ENCODE measurements around the gene DUSP15.
"Not testable (repeated sequence)": the region's sequence is repeated elsewhere in the genome, so short reads cannot be mapped to it uniquely, and the experiment has no call there.

The DUSP15 gene

GRCh38 chr20:31869942-31870725, at the start of gene DUSP15, which contains the start of gene TTLL9:
Gene DUSP15, minus strand, starts transcription at chr20:31870527. Its CDS starts 190 bp downstream, at chr20:31870337.
Gene TTLL9, plus strand, starts transcription at chr20:31870634. Its CDS starts 493 bp downstream, at chr20:31871127.
- Histone ChIP-seq H3K9me3 (ENCODE audit: control insufficient read depth in 2 of 2, low read length in 2 of 2) (no peaks in the 10 kb centered on the region), H3K4me3 (ENCODE audit: low read length in 2 of 2) (peak within 1 kb of the TSS; percentile 44 to 79), H3K36me3 (ENCODE audit: control insufficient read depth in 2 of 2, insufficient read depth in 2 of 2, low read length in 2 of 2) (no peaks in the 10 kb centered on the region), H3K9ac (ENCODE audit: low read length in 2 of 2) (peak within 1 kb of the TSS; percentile 50 to 81), H3K27ac (ENCODE audit: low read length) (no peak within 1 kb of the TSS), H3K4me1 (ENCODE audit: control insufficient read depth, insufficient read depth, low read length) (peaks cover 11% of the 10 kb centered on the region), H3K27me3 (ENCODE audit: control insufficient read depth in 1 of 2, insufficient read depth in 2 of 2, low read length in 2 of 2) (peaks cover 9 to 25% of the 10 kb centered on the region in 2 donors)

- Histone ChIP-seq H3K27me3 (ENCODE audit: control insufficient read depth in 1 of 2, insufficient read depth in 2 of 2, low read length in 2 of 2) (peaks cover 9 to 11% of the 10 kb centered on the region in 2 donors), H3K4me3 (ENCODE audit: low read length in 2 of 2) (no peak overlapping the region), H3K36me3 (ENCODE audit: control insufficient read depth in 2 of 2, insufficient read depth in 2 of 2, low read length in 2 of 2) (no peaks in the 10 kb centered on the region), H3K9me3 (ENCODE audit: control insufficient read depth in 2 of 2, low read length in 2 of 2) (no peaks in the 10 kb centered on the region), H3K9ac (ENCODE audit: low read length in 2 of 2) (no peak overlapping the region), H3K4me1 (ENCODE audit: control insufficient read depth, insufficient read depth, low read length) (peaks cover 6% of the 10 kb centered on the region), H3K27ac (ENCODE audit: low read length) (no peak overlapping the region)
Measured at GRCh38 chr20:31919410-31920155, 49.3 kb upstream of the DUSP15 start.

GRCh38 chr20:31918466-31919105, 48.3 kb upstream of the DUSP15 start:
- H3K4me1 ChIP-seq (ENCODE audit: control insufficient read depth, insufficient read depth, low read length): peaks cover 6% of the 10 kb centered on the region
- H3K36me3 ChIP-seq (ENCODE audit: control insufficient read depth in 2 of 2, insufficient read depth in 2 of 2, low read length in 2 of 2): no peaks in the 10 kb centered on the region
- H3K4me3 ChIP-seq (ENCODE audit: low read length in 2 of 2): no peak overlapping the region
- H3K27ac ChIP-seq (ENCODE audit: low read length): no peak overlapping the region
- no peak overlapping the region for H3K9ac ChIP-seq (ENCODE audit: low read length in 2 of 2)
- no peaks in the 10 kb centered on the region for H3K9me3 ChIP-seq (ENCODE audit: control insufficient read depth in 2 of 2, low read length in 2 of 2)
- H3K27me3 ChIP-seq (ENCODE audit: control insufficient read depth in 1 of 2, insufficient read depth in 2 of 2, low read length in 2 of 2): peaks cover 5 to 11% of the 10 kb centered on the region in 2 donors

- not testable (repeated sequence) for H3K27ac ChIP-seq (ENCODE audit: low read length); H3K36me3 ChIP-seq (ENCODE audit: control insufficient read depth in 2 of 2, insufficient read depth in 2 of 2, low read length in 2 of 2); H3K9ac ChIP-seq (ENCODE audit: low read length in 2 of 2); H3K4me1 ChIP-seq (ENCODE audit: control insufficient read depth, insufficient read depth, low read length); H3K9me3 ChIP-seq (ENCODE audit: control insufficient read depth in 2 of 2, low read length in 2 of 2); H3K4me3 ChIP-seq (ENCODE audit: low read length in 2 of 2)
- peaks cover 5 to 12% of the 10 kb centered on the region in 2 donors for H3K27me3 ChIP-seq (ENCODE audit: control insufficient read depth in 1 of 2, insufficient read depth in 2 of 2, low read length in 2 of 2)
Measured at GRCh38 chr20:31917962-31918412, 47.7 kb upstream of the DUSP15 start.

GRCh38 chr20:31916708-31917107, 46.4 kb upstream of the DUSP15 start:
- Histone ChIP-seq H3K4me3 (ENCODE audit: low read length in 2 of 2) (no peak overlapping the region), H3K27ac (ENCODE audit: low read length) (no peak overlapping the region), H3K36me3 (ENCODE audit: control insufficient read depth in 2 of 2, insufficient read depth in 2 of 2, low read length in 2 of 2) (no peaks in the 10 kb centered on the region), H3K27me3 (ENCODE audit: control insufficient read depth in 1 of 2, insufficient read depth in 2 of 2, low read length in 2 of 2) (peaks cover 5 to 12% of the 10 kb centered on the region in 2 donors), H3K9me3 (ENCODE audit: control insufficient read depth in 2 of 2, low read length in 2 of 2) (no peaks in the 10 kb centered on the region), H3K4me1 (ENCODE audit: control insufficient read depth, insufficient read depth, low read length) (peaks cover 6% of the 10 kb centered on the region), H3K9ac (ENCODE audit: low read length in 2 of 2) (no peak overlapping the region)

GRCh38 chr20:31915491-31916280, 45.4 kb upstream of the DUSP15 start:
- Histone ChIP-seq H3K9me3 (ENCODE audit: control insufficient read depth in 2 of 2, low read length in 2 of 2) (no peaks in the 10 kb centered on the region), H3K9ac (ENCODE audit: low read length in 2 of 2) (no peak overlapping the region), H3K36me3 (ENCODE audit: control insufficient read depth in 2 of 2, insufficient read depth in 2 of 2, low read length in 2 of 2) (no peaks in the 10 kb centered on the region), H3K4me1 (ENCODE audit: control insufficient read depth, insufficient read depth, low read length) (peaks cover 6% of the 10 kb centered on the region), H3K4me3 (ENCODE audit: low read length in 2 of 2) (no peak overlapping the region), H3K27me3 (ENCODE audit: control insufficient read depth in 1 of 2, insufficient read depth in 2 of 2, low read length in 2 of 2) (peaks cover 3 to 12% of the 10 kb centered on the region in 2 donors), H3K27ac (ENCODE audit: low read length) (no peak overlapping the region)

GRCh38 chr20:31914170-31914569, 43.8 kb upstream of the DUSP15 start:
- Histone ChIP-seq H3K4me3 (ENCODE audit: low read length in 2 of 2) (no peak overlapping the region), H3K27me3 (ENCODE audit: control insufficient read depth in 1 of 2, insufficient read depth in 2 of 2, low read length in 2 of 2) (peaks cover 0 to 5% of the 10 kb centered on the region in 2 donors), H3K27ac (ENCODE audit: low read length) (no peak overlapping the region), H3K9ac (ENCODE audit: low read length in 2 of 2) (no peak overlapping the region), H3K4me1 (ENCODE audit: control insufficient read depth, insufficient read depth, low read length) (peaks cover 6% of the 10 kb centered on the region), H3K9me3 (ENCODE audit: control insufficient read depth in 2 of 2, low read length in 2 of 2) (no peaks in the 10 kb centered on the region), H3K36me3 (ENCODE audit: control insufficient read depth in 2 of 2, insufficient read depth in 2 of 2, low read length in 2 of 2) (no peaks in the 10 kb centered on the region)

- Histone ChIP-seq H3K4me1 (ENCODE audit: control insufficient read depth, insufficient read depth, low read length) (peaks cover 6% of the 10 kb centered on the region), H3K9ac (ENCODE audit: low read length in 2 of 2) (no peak overlapping the region), H3K4me3 (ENCODE audit: low read length in 2 of 2) (no peak overlapping the region), H3K27me3 (ENCODE audit: control insufficient read depth in 1 of 2, insufficient read depth in 2 of 2, low read length in 2 of 2) (peaks cover 0 to 2% of the 10 kb centered on the region in 2 donors), H3K36me3 (ENCODE audit: control insufficient read depth in 2 of 2, insufficient read depth in 2 of 2, low read length in 2 of 2) (no peaks in the 10 kb centered on the region), H3K27ac (ENCODE audit: low read length) (no peak overlapping the region), H3K9me3 (ENCODE audit: control insufficient read depth in 2 of 2, low read length in 2 of 2) (no peaks in the 10 kb centered on the region)
Measured at GRCh38 chr20:31913431-31914157, 43.3 kb upstream of the DUSP15 start.

- no peaks in the 10 kb centered on the region for H3K9me3 ChIP-seq (ENCODE audit: control insufficient read depth in 2 of 2, low read length in 2 of 2)
- H3K27ac ChIP-seq (ENCODE audit: low read length): no peak overlapping the region
- H3K27me3 ChIP-seq (ENCODE audit: control insufficient read depth in 1 of 2, insufficient read depth in 2 of 2, low read length in 2 of 2): peaks cover 0 to 2% of the 10 kb centered on the region in 2 donors
- no peaks in the 10 kb centered on the region for H3K36me3 ChIP-seq (ENCODE audit: control insufficient read depth in 2 of 2, insufficient read depth in 2 of 2, low read length in 2 of 2)
- no peak overlapping the region for H3K4me3 ChIP-seq (ENCODE audit: low read length in 2 of 2)
- H3K9ac ChIP-seq (ENCODE audit: low read length in 2 of 2): no peak overlapping the region
- H3K4me1 ChIP-seq (ENCODE audit: control insufficient read depth, insufficient read depth, low read length): no peaks in the 10 kb centered on the region
Measured at GRCh38 chr20:31910071-31910803, 39.9 kb upstream of the DUSP15 start.

Measured in stomach smooth muscle (tissue), 2 donors.